HG03060 (cell line): ENCODE data around the gene PLPP7.

ENCODE experiments used
- ATAC-seq: cut with Tn5 transposase; IDR thresholded peaks from one replicate; pipeline ENCODE4 v1.9.1; 2021; ENCODE audit warnings: low read depth, moderate number of reproducible peaks; ENCODE audit not compliant: unreplicated experiment

The PLPP7 gene

GRCh38 chr9:131302244-131303075, 12.9 kb downstream of the PLPP7 start:
- ATAC-seq = no peak

DNA sequence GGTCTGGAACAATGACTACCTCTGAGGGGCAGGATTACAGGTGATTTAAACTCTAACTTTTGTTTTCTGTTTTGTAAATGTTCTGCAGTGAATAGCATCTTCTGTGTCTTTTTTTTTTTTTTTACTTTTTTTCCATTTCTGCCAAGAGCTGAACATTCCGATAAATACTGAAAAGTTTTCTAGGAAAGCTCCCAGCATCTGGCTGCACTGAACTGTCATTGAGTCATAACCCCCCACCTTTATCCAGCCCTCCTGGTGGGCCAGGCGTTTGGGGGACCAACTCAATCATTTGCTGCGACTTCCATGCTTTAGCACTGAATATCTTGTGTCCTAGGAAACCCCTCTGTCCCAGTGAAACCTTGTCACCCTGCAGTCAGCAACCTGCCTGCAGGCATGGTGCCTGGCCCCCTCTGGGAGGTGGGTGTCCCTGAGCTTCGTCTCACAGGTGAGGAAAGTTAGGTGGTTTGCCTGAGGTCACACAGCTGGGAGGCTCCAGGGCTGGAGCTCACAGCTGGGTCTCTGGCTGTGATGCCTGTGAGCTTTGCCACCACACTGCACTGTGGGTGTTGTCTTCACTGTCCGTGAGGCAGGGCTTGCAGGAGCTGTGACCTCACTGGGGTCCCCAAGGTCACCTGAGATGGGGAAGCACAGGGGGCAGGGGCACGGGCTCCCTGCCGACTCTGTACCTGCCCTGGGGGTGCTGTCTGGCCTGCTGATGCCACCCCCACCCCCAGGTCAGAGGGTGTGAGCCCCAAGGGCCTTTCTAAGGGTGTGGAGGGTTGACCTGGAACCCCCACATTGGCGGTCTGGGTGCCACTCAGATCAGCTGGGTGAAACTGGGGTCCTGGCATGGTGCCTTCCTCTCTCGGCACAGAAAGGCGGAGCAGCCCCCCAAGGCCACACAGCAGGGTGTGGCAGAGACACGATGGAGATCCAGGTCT, 14.1 kb downstream of the PLPP7 start:
- no peak for ATAC-seq

GRCh38 chr9:131304676-131305355, 15.3 kb downstream of the PLPP7 start:
- no peak for ATAC-seq

- ATAC-seq = no peak
Measured at GRCh38 chr9:131306397-131307004, 17.0 kb downstream of the PLPP7 start.

- ATAC-seq = no peak
Measured at GRCh38 chr9:131307974-131308373, 18.5 kb downstream of the PLPP7 start.

- no peak for ATAC-seq
Measured at GRCh38 chr9:131308452-131308851, 18.9 kb downstream of the PLPP7 start.

DNA sequence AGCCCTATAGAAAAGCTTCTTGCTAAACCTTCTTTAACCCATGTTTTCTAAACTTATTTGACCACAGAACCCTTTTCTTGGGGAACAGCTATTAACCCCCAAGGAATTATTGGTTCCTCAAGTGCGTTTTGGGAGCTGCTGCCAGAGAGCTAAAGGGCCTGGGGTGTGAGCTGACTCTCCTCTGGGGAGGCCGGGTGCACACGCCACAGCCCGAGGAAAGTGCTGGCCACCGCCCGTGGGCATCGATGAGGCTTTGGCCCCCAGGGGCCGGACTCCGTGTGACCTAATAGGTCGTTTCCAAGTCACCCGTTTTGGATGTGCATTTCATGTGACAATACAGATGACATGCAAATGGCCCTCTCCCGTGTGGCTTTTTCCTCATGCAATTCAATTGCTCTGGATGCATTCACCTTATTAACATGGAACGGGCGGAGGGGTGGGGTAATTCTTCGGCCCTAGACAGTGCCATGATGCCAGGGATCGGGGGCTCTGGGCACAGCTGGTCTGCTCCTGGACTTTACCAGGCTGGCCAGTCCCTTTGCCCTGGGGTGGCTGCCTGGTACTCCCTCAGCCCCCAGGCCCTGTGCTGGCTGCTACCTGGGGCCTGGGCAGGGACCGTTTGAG, 19.5 kb downstream of the PLPP7 start:
- no peak for ATAC-seq

- ATAC-seq = no peak
Measured at GRCh38 chr9:131309530-131310276, 20.2 kb downstream of the PLPP7 start.

DNA sequence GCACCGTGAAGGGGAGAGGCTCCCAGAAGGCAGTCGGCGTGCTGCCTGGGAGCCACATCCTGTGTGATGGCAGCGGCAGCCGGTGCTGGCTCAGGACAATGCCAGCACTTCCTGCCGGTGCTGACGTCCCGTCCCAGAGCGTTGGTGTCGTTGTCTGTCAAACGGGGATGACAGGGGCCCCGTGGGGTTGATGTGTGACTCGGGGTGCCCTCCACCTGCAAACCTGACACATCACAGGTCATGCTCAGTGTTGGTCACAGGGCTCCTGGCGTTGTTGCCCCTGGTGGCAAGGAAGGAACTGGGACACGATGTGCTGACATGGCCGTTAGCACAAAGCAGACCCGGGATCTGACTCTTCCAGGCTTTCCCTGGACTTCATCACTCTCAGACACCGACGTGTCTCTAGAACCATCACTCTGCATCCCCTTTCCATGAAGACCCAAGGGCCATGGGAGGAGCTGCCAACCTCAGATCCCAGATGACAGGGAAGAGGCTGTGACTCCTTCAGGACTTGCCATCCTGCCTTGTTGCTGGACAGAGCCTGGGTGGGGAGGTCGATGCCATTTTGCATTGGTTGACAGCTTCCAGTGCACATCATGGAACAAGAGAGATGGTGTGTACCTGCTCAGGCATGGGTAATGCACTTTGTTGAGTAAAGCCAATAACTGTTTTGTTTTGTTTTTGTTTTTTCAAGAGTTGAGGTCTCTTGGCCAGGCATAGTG, 21.5 kb downstream of the PLPP7 start:
- no peak for ATAC-seq

- ATAC-seq = no peak
Measured at GRCh38 chr9:131312246-131312645, 22.7 kb downstream of the PLPP7 start.

GRCh38 chr9:131312822-131313770, 23.6 kb downstream of the PLPP7 start:
- ATAC-seq = no peak

- no peak for ATAC-seq
Measured at GRCh38 chr9:131318231-131319085, 28.9 kb downstream of the PLPP7 start.

DNA sequence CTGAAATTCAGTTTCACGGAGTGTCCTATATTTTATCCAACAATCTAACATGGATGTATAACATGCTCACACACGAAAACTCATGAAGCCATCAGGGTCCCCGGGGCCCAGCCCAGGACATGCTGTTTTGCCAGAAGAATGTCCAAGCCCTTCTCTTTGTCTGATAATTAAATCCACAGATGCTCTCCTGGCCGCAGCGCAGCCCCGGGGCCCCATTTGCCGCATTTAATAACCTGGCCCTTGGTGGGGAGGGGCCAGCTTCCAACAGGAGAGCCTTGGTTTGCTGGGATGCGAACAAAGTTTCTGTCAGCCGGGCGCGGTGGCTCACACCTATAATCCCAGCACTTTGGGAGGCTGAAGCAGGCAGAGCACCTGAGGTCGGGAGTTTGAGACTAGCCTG, 30.0 kb downstream of the PLPP7 start:
- ATAC-seq = no peak

GRCh38 chr9:131320031-131320685, 30.6 kb downstream of the PLPP7 start:
- no peak for ATAC-seq

GRCh38 chr9:131323629-131324028, 34.1 kb downstream of the PLPP7 start:
- no peak for ATAC-seq
